ENCODE results near the gene RAB44.
"Not testable (repeated sequence)": the region's sequence is repeated elsewhere in the genome, so short reads cannot be mapped to it uniquely, and the experiment has no call there.

The RAB44 gene, protein sequence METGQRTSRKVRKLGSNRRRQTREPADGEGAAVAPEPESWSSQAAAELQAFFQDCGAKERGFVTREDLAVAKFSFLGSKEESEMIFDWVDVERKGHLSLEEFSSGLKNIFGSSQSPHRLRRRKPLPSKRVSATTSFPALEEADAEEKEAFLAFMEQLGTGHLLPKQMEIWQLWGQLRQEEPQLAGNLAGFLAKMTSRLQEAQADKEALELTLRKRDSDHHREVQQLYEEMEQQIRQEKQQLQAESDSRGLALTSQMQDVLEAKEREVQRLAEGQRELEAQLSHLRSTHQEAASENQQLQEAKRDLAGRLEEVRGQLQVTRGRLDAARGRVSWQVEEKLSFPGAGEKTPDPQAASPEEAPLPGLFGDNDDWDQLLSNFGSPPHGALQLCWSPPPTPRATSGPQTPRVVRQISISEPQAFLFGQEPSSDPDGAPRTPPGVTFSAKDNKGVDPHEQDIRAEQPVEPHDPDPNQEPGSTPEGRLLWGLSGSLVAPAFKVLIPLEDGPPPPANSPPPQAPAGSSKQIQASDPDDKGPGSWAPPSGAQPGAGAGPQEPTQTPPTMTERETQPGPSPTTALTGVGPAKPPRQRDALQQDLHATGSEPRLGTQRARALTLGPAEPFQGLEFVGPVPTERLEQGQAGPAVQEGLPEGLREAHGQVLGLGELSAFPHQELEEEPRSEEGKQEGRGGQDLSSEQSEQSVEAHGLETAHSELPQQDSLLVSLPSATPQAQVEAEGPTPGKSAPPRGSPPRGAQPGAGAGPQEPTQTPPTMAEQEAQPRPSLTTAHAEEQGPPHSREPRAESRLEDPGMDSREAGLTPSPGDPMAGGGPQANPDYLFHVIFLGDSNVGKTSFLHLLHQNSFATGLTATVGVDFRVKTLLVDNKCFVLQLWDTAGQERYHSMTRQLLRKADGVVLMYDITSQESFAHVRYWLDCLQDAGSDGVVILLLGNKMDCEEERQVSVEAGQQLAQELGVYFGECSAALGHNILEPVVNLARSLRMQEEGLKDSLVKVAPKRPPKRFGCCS

GRCh38 chr6:36697481-36697903 is at the start of gene RAB44:
RAB44 (plus strand) TSS chr6:36697826; CDS start chr6:36704236, 6,410 bp downstream.
- no peak for DNase-seq (ENCODE audit: low read depth in 2 of 3, low spot score in 1 of 3)

DNA sequence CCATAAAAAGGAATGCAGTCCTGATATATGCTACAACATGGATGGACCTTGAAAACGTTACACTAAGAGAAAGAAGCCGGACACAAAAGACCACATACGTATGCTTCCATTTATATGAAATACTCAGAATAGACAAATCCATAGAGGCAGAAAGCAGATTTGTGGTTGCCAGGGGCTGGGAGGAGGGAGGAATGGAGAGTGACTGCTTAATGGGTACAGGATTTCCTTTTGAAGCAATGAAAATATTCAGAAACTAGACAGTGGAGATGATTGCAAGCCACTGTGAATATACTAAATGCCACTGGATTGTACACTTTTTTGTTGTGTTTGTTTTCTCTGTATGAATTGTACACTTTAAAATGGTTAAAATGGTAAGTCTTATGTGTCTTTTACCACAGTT is 48.5 kb upstream of the RAB44 start:
- DNase-seq (ENCODE audit: low read depth in 2 of 3, low spot score in 1 of 3) = no peak

DNA sequence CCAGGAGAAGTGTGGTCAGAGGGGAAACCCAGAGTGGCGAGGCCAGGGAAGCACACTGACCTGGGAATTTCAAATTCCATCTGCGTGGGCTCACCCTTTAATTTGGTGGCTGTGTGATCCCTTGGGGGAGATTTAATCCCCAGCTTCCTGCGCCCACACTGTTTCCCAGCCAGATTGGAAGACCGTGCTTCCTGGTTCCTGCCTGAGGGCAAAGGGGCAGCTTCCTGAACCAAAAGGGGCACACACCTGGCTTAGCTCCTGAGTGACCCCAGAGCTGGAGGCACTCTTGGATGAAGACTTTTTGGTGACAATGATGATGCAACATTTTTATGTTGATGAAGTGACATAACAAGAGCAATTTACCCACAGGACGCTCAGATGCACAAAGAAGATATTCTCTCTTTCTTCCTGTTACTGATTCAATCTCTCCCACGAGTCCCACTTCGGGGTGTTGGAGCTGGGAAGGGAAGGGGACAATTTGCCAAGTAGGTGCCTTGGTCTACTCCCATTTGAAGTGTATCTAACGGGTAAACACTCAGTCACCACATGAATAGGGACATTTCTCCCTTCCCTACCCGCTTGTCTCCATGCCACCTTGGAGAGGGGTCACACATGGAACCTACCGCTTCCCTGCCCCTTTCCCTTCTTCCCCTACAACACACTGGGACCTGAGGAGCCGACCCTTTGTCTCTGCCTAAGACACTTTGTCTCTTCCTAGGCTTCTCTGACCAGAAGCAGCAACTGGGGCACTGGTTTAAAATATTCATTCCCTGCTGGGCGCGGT is 47.7 kb upstream of the RAB44 start:
- no peak for DNase-seq (ENCODE audit: low read depth in 2 of 3, low spot score in 1 of 3)

DNA sequence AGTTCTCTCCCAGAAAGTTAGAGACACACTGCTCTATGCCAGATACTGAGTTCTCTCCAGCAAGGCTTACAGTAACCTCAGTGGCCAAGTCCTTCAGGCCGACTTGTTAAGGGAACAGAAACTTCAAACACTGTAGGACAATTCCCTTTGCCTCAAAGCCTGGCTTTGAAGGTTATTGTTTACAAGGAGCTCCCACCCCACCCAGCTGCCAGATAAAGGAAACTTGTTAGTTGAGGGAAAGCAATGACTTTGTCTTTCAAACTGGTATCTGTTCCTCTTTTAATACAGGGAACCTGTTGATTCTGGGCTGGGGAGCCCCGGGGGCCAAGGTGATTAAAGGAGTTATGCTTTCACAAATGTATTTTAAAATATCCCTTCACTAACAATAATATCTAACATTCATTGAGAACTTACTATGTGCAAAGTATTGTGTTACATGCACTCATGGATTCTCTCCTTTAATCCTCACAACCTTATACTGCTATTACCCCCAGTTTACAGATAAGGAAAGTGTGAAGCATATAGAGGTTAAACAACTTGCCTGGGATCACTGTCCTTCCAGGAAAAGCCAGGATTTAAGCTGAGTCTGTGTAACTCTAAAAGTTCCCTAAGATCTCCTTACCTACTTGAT is 46.7 kb upstream of the RAB44 start:
- no peak for DNase-seq (ENCODE audit: low read depth in 2 of 3, low spot score in 1 of 3)

DNA sequence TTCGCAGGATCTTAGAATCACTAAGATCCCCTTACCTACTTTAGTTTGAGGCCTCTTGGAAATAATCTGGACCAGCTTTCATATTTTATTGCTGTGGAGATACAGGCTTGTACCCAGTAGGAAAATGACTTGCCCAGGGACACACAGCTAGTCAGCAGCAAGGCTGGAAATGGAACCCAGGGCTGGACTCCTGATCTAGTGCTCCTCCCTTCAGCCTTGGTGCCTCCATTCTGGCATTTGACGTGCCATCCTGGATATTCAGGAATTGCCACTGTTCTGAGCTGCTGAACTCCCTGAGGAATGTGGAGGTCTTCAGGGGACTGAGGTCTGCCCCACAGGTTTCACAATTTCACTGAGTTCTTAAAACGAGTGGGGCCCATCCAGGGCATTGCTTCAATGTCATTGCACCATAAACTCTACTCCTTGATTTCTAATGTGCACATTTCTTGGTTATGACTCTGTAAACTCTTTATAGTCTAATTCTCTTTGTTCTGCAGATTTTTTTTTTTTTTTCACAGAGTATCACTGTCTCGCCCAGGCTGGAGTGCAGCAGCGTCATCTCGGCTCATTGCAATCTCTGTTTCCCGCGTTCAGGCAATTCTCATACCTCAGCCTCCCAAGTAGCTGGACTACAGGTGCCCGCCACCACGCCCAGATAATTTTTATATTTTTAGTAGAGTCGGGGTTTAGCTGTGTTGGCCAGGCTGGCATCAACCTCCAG is 45.8 kb upstream of the RAB44 start:
- no peak for DNase-seq (ENCODE audit: low read depth in 2 of 3, low spot score in 1 of 3)

GRCh38 chr6:36654469-36654868 is 43.2 kb upstream of the RAB44 start:
- DNase-seq (ENCODE audit: low read depth in 2 of 3, low spot score in 1 of 3) = not testable (repeated sequence)

- no peak for DNase-seq (ENCODE audit: low read depth in 2 of 3, low spot score in 1 of 3)
Observed at GRCh38 chr6:36655085-36655724, 42.4 kb upstream of the RAB44 start.

- no peak for DNase-seq (ENCODE audit: low read depth in 2 of 3, low spot score in 1 of 3)
Observed at GRCh38 chr6:36656441-36656840, 41.2 kb upstream of the RAB44 start.

DNA sequence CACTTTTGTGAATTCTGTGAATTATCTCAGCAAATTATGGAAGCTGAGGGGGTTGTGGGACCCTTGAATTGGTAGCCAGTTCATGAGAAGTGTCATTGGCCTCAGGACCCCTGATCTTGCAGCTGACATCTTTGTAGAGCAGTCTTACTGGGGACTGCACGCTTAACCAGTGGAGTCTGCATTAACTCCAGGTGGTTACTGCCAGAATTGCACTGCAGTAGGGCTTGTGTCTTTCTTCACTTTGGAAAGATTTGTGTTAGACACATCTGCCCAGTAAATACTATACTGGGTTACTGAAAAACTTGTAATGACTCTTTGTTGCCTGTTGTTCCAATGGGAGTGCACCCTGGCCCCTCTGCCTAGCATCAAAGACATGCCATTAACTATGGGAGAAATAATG is 40.4 kb upstream of the RAB44 start:
- no peak for DNase-seq (ENCODE audit: low read depth in 2 of 3, low spot score in 1 of 3)

DNA sequence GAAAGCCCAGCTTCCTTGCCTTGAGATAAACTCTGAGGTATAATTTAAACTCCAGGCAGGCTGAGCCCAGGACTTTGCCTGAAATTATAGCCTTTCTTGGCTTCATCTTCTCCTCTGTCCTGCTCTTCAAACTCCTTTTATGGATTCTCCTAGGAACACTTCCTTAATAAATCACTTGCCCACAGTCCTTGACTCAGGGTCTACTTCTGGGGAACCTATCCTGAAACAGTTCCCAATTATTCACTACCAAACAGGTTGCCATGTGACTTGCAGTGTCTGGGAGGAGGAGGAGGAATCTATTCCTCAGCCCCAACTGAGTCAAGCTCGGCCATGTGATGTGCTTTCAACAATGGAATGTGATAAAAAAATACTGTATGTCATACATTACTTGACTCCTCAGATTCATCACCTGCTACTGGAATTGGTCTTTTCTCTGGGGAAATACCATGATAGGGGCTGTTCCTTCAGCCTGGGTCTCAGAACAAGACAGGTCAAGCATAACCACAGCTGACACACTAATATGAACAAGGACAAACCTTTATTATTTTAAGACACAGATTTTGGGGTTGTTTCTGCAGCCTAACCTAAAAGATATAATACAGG is 39.6 kb upstream of the RAB44 start:
- DNase-seq (ENCODE audit: low read depth in 2 of 3, low spot score in 1 of 3) = no peak

GRCh38 chr6:36659271-36659670 is 38.4 kb upstream of the RAB44 start:
- no peak for DNase-seq (ENCODE audit: low read depth in 2 of 3, low spot score in 1 of 3)

- DNase-seq (ENCODE audit: low read depth in 2 of 3, low spot score in 1 of 3) = no peak
Observed at GRCh38 chr6:36660771-36661471, 36.7 kb upstream of the RAB44 start.

DNA sequence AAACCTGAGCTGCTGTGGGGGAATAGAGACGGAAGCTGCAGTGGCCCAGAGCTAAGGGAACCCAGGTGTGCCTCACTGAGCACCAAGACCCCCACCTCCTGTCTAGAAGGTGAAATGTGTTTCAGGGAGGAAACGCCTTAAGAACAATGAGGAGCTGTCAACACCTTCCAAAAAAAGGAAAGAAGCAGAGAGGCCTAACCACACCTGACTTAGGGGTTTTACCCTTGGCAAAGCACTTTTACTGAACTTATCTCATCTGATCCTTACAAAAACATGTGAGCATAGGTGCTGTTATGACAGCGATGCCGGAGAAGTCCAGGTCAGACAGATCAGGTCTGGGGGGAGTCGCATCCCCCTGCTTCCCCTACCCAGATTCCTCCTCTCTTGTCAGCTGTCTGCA is 35.2 kb upstream of the RAB44 start:
- DNase-seq (ENCODE audit: low read depth in 2 of 3, low spot score in 1 of 3) = no peak

- no peak for DNase-seq (ENCODE audit: low read depth in 2 of 3, low spot score in 1 of 3)
Observed at GRCh38 chr6:36662827-36663256, 34.8 kb upstream of the RAB44 start.

DNA sequence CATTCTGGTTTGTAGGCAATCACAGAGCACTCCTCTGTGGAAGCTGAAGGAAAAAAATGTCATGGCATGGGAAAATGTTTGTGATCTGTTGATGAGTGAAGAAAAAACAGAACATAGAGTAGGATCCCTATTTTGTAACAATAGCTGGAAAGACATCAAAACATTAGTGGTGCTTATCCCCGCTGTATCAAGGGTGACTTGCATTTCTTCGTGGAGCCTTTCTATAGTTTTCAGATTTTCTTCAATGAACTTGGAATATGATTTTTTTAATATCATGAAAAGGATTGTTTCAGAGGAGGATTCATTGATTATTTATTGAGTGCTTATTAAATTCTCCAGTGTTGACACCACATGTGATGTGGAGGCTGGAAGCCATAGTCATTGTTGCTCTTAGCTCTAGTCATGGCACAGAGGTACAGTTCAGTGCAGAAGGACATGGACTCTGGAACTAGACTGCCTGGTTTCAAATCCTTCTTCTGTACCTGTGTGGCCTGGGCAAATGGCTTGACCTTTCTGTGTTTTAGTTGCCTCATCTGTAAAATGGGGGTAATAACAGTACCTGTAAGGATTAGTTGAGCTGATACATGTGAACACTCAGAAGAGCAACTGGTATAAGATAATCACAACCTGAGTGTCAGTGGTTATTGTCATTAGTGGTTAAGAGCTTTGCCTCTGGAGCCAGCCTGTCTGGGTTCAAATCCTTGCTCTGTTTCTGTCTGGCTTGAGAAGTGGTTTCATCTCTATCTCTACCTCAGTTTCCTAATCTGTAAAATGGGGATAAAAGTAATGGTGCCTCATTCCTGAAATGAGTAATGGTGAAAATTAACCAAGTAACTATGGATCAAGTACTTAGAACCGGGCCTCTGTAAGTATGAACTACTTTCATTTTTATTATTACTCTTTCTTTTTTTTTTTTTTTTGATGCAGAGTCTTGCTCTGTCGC is 33.9 kb upstream of the RAB44 start:
- DNase-seq (ENCODE audit: low read depth in 2 of 3, low spot score in 1 of 3) = no peak

- no peak for DNase-seq (ENCODE audit: low read depth in 2 of 3, low spot score in 1 of 3)
Observed at GRCh38 chr6:36665180-36665579, 32.4 kb upstream of the RAB44 start.

DNA sequence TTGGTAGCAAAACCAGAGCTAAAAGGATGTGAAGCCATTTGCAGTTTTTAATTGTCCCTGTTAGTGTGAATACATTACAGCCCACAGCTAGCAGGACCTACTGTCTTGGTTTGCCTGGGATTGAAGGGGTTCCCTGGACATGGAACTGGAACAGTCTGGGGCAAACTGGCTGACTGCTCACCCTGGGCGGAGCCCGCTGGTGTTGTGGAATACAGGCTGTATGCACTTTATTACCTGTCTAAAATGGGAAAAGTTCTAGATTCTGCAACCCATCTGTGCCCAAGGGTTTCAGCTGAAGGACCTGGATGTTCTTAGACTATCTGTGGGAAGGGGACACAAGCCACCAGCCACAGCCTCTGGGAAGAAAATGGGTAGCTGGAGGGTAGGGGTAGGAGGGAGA is 31.3 kb upstream of the RAB44 start:
- no peak for DNase-seq (ENCODE audit: low read depth in 2 of 3, low spot score in 1 of 3)

Measured in stimulated activated CD4-positive, alpha-beta T cell treated with anti-CD3 and anti-CD28 coated beads, Interleukin-12 subunit alpha, Interleukin-12 subunit beta, amount 100 ng/mL, for 48 hours (primary cell).